ENCODE results near the gene DNAJC15. TPM values are rescaled to one million over a fixed set of nuclear protein-coding genes. Genes with fewer than 3 reads are reported as not detected.
A peak's percentile ranks its signal among the peaks of the same experiment; 100 is the strongest.

DNAJC15 gene
- total RNA-seq, 1 donor from 2014 or later = 27.4 TPM

DNA sequence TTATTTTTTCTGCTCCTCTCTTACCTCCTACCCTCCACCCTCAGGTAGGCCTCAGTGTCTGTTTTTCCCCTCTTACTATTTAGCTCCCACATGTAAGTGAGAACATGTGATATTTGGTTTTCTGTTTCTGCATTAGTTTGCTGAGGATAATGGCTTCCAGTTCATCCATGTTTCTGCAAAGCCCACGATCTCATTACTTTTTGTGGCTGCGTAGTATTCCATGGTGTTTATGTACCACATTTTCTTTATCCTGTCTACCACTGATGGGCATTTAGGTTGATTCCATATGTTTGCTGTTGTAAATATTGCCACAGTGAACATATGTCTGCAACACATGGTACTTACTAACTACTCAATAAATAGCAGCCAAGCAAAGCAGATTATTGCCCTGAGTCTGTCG is 56.8 kb downstream of the DNAJC15 start:
- H3K9me3 Mint-ChIP-seq (ENCODE audit: low read depth) = peaks cover 3% of the 10 kb centered on the region
- peaks cover 29% of the 10 kb centered on the region for H3K36me3 Mint-ChIP-seq (ENCODE audit: insufficient read depth)
- TF ChIP-seq, protein P1, sequence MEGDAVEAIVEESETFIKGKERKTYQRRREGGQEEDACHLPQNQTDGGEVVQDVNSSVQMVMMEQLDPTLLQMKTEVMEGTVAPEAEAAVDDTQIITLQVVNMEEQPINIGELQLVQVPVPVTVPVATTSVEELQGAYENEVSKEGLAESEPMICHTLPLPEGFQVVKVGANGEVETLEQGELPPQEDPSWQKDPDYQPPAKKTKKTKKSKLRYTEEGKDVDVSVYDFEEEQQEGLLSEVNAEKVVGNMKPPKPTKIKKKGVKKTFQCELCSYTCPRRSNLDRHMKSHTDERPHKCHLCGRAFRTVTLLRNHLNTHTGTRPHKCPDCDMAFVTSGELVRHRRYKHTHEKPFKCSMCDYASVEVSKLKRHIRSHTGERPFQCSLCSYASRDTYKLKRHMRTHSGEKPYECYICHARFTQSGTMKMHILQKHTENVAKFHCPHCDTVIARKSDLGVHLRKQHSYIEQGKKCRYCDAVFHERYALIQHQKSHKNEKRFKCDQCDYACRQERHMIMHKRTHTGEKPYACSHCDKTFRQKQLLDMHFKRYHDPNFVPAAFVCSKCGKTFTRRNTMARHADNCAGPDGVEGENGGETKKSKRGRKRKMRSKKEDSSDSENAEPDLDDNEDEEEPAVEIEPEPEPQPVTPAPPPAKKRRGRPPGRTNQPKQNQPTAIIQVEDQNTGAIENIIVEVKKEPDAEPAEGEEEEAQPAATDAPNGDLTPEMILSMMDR (IDR thresholded peaks at IDR 0.05; ENCODE audit: unreplicated experiment) = no peak
- H3K4me3 Mint-ChIP-seq (ENCODE audit: low read depth) = no peak overlapping the region
- no peaks in the 10 kb centered on the region for H3K27me3 Mint-ChIP-seq
- peaks cover 6% of the 10 kb centered on the region for H3K4me1 Mint-ChIP-seq (ENCODE audit: low read depth)
- H3K27ac Mint-ChIP-seq = no peak overlapping the region
- DNase-seq (ENCODE audit: low spot score, unreplicated experiment) = no peak

DNA sequence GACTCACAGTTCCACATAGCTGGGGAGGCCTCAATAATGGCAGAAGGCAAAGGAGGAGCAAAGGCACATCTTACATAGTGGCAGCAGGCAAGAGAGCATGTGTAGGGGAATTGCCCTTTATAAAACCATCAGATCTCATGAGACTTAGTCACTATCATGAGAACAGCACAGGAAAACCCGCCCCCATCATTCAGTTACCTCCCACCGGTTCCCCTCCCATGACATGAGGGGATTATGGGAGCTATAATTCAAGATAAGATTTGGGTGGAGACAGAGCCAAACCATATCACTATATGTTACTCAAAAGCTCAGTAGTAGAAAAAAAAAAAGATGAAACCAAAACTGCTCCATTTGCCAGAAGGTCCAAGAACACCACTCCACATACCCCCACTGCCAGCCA is 58.5 kb downstream of the DNAJC15 start:
- H3K9me3 Mint-ChIP-seq (ENCODE audit: low read depth) = peaks cover 3% of the 10 kb centered on the region
- H3K4me1 Mint-ChIP-seq (ENCODE audit: low read depth) = peaks cover 4% of the 10 kb centered on the region
- no peak overlapping the region for H3K27ac Mint-ChIP-seq
- DNase-seq (ENCODE audit: low spot score, unreplicated experiment) = no peak
- no peaks in the 10 kb centered on the region for H3K27me3 Mint-ChIP-seq
- peaks cover 29% of the 10 kb centered on the region for H3K36me3 Mint-ChIP-seq (ENCODE audit: insufficient read depth)
- TF ChIP-seq, protein P1 (IDR thresholded peaks at IDR 0.05; ENCODE audit: unreplicated experiment) = no peak
- no peak overlapping the region for H3K4me3 Mint-ChIP-seq (ENCODE audit: low read depth)

DNA sequence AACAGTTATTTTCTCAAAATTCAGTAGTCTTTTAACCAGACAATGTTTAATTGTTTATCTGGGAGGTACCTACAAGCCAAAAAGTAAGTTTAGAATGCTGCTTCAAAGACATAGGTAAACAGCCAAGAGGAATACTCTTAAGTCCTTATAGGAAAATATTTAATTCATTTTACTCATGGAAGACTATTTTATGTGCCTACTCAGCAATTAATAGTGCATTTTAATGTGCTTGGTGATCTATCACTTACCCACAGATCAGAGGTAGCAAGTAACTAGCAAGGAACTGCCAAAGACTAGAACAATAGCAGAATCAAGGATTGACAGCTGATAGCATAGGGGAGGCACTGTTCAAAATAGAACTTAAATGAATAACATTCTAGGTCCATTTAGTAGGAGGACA is 60.4 kb downstream of the DNAJC15 start:
- H3K4me1 Mint-ChIP-seq (ENCODE audit: low read depth) = peaks cover 13% of the 10 kb centered on the region
- TF ChIP-seq, protein P1 (IDR thresholded peaks at IDR 0.05; ENCODE audit: unreplicated experiment) = no peak
- peaks cover 36% of the 10 kb centered on the region for H3K36me3 Mint-ChIP-seq (ENCODE audit: insufficient read depth)
- H3K27ac Mint-ChIP-seq = no peak overlapping the region
- H3K27me3 Mint-ChIP-seq = no peaks in the 10 kb centered on the region
- H3K4me3 Mint-ChIP-seq (ENCODE audit: low read depth) = no peak overlapping the region
- no peak for DNase-seq (ENCODE audit: low spot score, unreplicated experiment)
- H3K9me3 Mint-ChIP-seq (ENCODE audit: low read depth) = peaks cover 3% of the 10 kb centered on the region

DNA sequence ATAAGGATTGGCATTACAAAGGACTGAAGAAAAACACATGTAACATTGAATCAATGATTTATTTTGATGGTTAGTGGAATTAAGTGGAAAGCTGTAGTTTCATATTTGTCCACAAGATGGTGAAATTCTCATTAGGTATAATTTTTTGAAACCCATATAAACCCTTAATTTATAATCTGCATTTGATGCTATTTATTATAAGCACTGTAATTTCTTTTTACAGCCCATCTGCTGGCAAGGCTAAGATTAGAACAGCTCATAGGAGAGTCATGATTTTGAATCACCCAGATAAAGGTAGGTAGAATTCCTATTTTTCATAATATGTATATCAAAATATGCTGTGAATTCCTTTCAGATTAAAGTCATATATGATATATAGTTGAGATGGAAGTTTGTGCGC is 62.2 kb downstream of the DNAJC15 start:
- H3K4me3 Mint-ChIP-seq (ENCODE audit: low read depth) = no peak overlapping the region
- H3K4me1 Mint-ChIP-seq (ENCODE audit: low read depth) = peaks cover 13% of the 10 kb centered on the region
- H3K9me3 Mint-ChIP-seq (ENCODE audit: low read depth) = peaks cover 4% of the 10 kb centered on the region
- TF ChIP-seq, protein P1 (IDR thresholded peaks at IDR 0.05; ENCODE audit: unreplicated experiment) = peak; percentile 64
- H3K27ac Mint-ChIP-seq = no peak overlapping the region
- no peak for DNase-seq (ENCODE audit: low spot score, unreplicated experiment)
- no peaks in the 10 kb centered on the region for H3K27me3 Mint-ChIP-seq
- peaks cover 35% of the 10 kb centered on the region for H3K36me3 Mint-ChIP-seq (ENCODE audit: insufficient read depth)

DNA sequence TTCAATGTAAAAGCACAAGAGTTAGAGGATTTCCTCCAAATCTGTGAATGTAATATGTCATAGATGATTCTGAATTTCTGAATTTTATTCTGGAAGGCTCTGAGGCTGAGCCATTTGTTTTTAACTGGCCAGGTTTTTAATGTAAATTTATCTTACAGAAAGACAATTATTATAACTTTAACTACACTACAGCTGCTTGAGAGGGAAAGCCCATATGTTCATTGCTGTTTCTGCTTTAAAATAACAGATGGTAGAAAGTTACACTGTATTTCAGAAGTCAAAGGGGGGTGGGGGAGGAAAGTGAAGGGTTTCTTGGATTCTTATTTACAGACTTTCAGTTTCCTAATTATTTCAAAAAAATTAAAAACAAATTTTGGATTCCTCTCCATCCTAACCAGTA is 62.8 kb downstream of the DNAJC15 start:
- H3K4me1 Mint-ChIP-seq (ENCODE audit: low read depth) = peaks cover 13% of the 10 kb centered on the region
- peaks cover 4% of the 10 kb centered on the region for H3K9me3 Mint-ChIP-seq (ENCODE audit: low read depth)
- H3K36me3 Mint-ChIP-seq (ENCODE audit: insufficient read depth) = peaks cover 31% of the 10 kb centered on the region
- H3K4me3 Mint-ChIP-seq (ENCODE audit: low read depth) = no peak overlapping the region
- DNase-seq (ENCODE audit: low spot score, unreplicated experiment) = no peak
- no peaks in the 10 kb centered on the region for H3K27me3 Mint-ChIP-seq
- H3K27ac Mint-ChIP-seq = no peak overlapping the region
- TF ChIP-seq, protein P1 (IDR thresholded peaks at IDR 0.05; ENCODE audit: unreplicated experiment) = no peak
